ENCODE measurements around the gene SNRPA.

The SNRPA gene

GRCh38 chr19:40718774-40719391, 32.1 kb upstream of the SNRPA start:
- Mint-ChIP-seq H3K9me3 (no peaks in the 10 kb centered on the region), H3K36me3 (ENCODE audit: low read depth) (peaks cover 25% of the 10 kb centered on the region), H3K4me1 (peaks cover 31% of the 10 kb centered on the region), H3K4me3 (peak overlapping the region; percentile 96 to 99 (median 96)), H3K27me3 (ENCODE audit: low read depth) (no peaks in the 10 kb centered on the region), H3K27ac (peak overlapping the region; percentile 90 to 99 (median 96))
- no peak for TF ChIP-seq CTCF (IDR thresholded peaks at IDR 0.05; ENCODE audit: unreplicated experiment in 3 of 3)

- H3K27ac Mint-ChIP-seq, result peak overlapping the region; percentile 90 to 99 (median 96)
- no peaks in the 10 kb centered on the region for H3K27me3 Mint-ChIP-seq (ENCODE audit: low read depth)
Observed at GRCh38 chr19:40719414-40719894, 31.5 kb upstream of the SNRPA start.

GRCh38 chr19:40721140-40721486, 29.9 kb upstream of the SNRPA start:
- H3K4me3 Mint-ChIP-seq, result peak overlapping the region; percentile 81 to 84 (median 83)
- peaks cover 23% of the 10 kb centered on the region for H3K4me1 Mint-ChIP-seq

More at GRCh38 chr19:40719414-40719894, 31.5 kb upstream of the SNRPA start:
- Mint-ChIP-seq H3K36me3 (ENCODE audit: low read depth) (peaks cover 30% of the 10 kb centered on the region), H3K9me3 (no peaks in the 10 kb centered on the region), H3K4me1 (peaks cover 27% of the 10 kb centered on the region), H3K4me3 (peak overlapping the region; percentile 96 to 99 (median 96))
- TF ChIP-seq CTCF (IDR thresholded peaks at IDR 0.05; ENCODE audit: unreplicated experiment in 3 of 3), result no peak

GRCh38 chr19:40721936-40722661, 28.9 kb upstream of the SNRPA start:
- Mint-ChIP-seq H3K4me3 (peak overlapping the region; percentile 32 to 60 (median 53)), H3K27me3 (ENCODE audit: low read depth) (no peaks in the 10 kb centered on the region), H3K27ac (peak overlapping the region; percentile 13 to 25 (median 18)), H3K4me1 (peaks cover 23% of the 10 kb centered on the region), H3K36me3 (ENCODE audit: low read depth) (peaks cover 53% of the 10 kb centered on the region), H3K9me3 (no peaks in the 10 kb centered on the region)
- no peak for TF ChIP-seq CTCF (IDR thresholded peaks at IDR 0.05; ENCODE audit: unreplicated experiment in 3 of 3)

More at GRCh38 chr19:40721140-40721486, 29.9 kb upstream of the SNRPA start:
- Mint-ChIP-seq H3K27ac (peak overlapping the region; percentile 65 to 88 (median 74)), H3K27me3 (ENCODE audit: low read depth) (no peaks in the 10 kb centered on the region), H3K36me3 (ENCODE audit: low read depth) (peaks cover 45% of the 10 kb centered on the region), H3K9me3 (no peaks in the 10 kb centered on the region)
- TF ChIP-seq CTCF (IDR thresholded peaks at IDR 0.05; ENCODE audit: unreplicated experiment in 3 of 3), result no peak

- H3K27me3 Mint-ChIP-seq (ENCODE audit: low read depth), result no peaks in the 10 kb centered on the region
- H3K4me1 Mint-ChIP-seq, result peaks cover 16% of the 10 kb centered on the region
- no peak overlapping the region for H3K4me3 Mint-ChIP-seq
- H3K27ac Mint-ChIP-seq, result no peak overlapping the region
- H3K36me3 Mint-ChIP-seq (ENCODE audit: low read depth), result peaks cover 67% of the 10 kb centered on the region
- TF ChIP-seq CTCF (IDR thresholded peaks at IDR 0.05; ENCODE audit: unreplicated experiment in 3 of 3), result no peak
- H3K9me3 Mint-ChIP-seq, result no peaks in the 10 kb centered on the region
Observed at GRCh38 chr19:40723661-40724254, 27.2 kb upstream of the SNRPA start.
